ENCODE data around the gene TMPRSS12.

DNA sequence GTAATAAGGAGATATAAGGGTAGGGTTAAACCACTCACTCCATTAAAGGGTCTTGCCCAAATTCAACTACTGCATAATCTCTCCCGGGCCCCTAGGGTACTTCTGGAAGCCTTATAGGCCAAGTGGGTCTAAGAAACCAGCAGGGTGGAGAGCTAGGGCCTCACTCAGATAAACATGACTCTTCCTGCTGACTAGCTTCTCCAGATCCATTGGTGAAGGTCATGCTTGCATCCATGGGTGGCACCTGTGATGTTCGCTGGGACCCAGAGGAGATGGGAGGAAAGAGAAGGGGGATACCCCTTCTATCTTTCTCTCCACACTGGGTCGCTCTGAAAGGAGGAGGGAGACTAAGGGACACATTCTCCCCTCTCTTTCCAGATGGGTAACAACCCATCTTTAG lies 73.6 kb downstream of the TMPRSS12 start:
- TF ChIP-seq, protein P1, sequence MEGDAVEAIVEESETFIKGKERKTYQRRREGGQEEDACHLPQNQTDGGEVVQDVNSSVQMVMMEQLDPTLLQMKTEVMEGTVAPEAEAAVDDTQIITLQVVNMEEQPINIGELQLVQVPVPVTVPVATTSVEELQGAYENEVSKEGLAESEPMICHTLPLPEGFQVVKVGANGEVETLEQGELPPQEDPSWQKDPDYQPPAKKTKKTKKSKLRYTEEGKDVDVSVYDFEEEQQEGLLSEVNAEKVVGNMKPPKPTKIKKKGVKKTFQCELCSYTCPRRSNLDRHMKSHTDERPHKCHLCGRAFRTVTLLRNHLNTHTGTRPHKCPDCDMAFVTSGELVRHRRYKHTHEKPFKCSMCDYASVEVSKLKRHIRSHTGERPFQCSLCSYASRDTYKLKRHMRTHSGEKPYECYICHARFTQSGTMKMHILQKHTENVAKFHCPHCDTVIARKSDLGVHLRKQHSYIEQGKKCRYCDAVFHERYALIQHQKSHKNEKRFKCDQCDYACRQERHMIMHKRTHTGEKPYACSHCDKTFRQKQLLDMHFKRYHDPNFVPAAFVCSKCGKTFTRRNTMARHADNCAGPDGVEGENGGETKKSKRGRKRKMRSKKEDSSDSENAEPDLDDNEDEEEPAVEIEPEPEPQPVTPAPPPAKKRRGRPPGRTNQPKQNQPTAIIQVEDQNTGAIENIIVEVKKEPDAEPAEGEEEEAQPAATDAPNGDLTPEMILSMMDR (conservative IDR thresholded peaks at IDR 0.05; ENCODE audit: low read length), result no peak
- TF ChIP-seq EZH2phosphoT487 (IDR thresholded peaks at IDR 0.05; ENCODE audit: borderline replicate concordance, low read depth, low read length), result no peak

Data from OCI-LY7 (cell line).